Gastrocnemius medialis (tissue), 4 donors: ENCODE measurements around the gene KIAA1549.

Experiments
- POLR2A ChIP-seq, 2 donors: fragments of 450-650 bp; IDR thresholded peaks; one replicate each; pipeline ENCODE4 v1.6.1; 2017; ENCODE audit warnings: antibody characterized with exemption in 2 of 2, mild to moderate bottlenecking in 2 of 2, moderate library complexity in 2 of 2
- TF ChIP-seq, protein P1 (sequence below), 5 experiments: fragments of 450-650 bp in 3 of 5; fragments of 200-600 bp in 2 of 5; sonication (generic) in 2 of 5; IDR thresholded peaks in 4 of 5; conservative IDR thresholded peaks in 1 of 5; 1 replicate in 4 of 5; 2 replicates in 1 of 5; pipeline ENCODE4 v1.5.1; 2016 to 2019; ENCODE audit warnings: antibody characterized with exemption in 5 of 5, mild to moderate bottlenecking in 3 of 5, moderate library complexity in 3 of 5

DNA sequence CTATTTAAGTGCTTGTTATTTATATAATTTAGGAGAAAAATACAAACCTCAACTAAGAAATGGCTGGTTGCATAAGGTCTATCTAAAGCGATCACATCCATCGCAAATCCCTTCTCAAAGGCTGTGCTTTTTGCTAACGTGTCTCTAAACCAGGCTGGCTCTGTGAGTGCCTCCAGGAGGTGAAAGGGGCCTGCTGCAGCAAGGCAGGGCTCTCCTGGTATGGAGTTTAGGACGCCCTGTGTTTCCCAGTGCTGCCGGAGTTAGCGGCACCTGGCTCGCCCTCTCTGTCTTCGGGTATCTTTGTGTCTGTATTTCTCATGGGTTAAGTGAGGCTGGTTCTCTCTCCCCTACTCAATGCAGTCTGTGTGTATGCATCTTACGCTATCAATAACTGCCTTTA lies 114.8 kb downstream of the KIAA1549 start:
- TF ChIP-seq POLR2A (IDR thresholded peaks at IDR 0.05), result no peak
- TF ChIP-seq, protein P1, sequence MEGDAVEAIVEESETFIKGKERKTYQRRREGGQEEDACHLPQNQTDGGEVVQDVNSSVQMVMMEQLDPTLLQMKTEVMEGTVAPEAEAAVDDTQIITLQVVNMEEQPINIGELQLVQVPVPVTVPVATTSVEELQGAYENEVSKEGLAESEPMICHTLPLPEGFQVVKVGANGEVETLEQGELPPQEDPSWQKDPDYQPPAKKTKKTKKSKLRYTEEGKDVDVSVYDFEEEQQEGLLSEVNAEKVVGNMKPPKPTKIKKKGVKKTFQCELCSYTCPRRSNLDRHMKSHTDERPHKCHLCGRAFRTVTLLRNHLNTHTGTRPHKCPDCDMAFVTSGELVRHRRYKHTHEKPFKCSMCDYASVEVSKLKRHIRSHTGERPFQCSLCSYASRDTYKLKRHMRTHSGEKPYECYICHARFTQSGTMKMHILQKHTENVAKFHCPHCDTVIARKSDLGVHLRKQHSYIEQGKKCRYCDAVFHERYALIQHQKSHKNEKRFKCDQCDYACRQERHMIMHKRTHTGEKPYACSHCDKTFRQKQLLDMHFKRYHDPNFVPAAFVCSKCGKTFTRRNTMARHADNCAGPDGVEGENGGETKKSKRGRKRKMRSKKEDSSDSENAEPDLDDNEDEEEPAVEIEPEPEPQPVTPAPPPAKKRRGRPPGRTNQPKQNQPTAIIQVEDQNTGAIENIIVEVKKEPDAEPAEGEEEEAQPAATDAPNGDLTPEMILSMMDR (IDR thresholded peaks at IDR 0.05 in 4 of 5, conservative IDR thresholded peaks at IDR 0.05 in 1 of 5), result no peak
